GM21717 (cell line): ENCODE data around the gene LBX2.
A peak's percentile ranks its signal among the peaks of the same experiment; 100 is the strongest.

ENCODE experiments used
- ATAC-seq: cut with Tn5 transposase; IDR thresholded peaks from one replicate; pipeline ENCODE4 v1.9.1; 2021; ENCODE audit warnings: mild to moderate bottlenecking, moderate library complexity; ENCODE audit not compliant: unreplicated experiment

Gene LBX2

GRCh38 chr2:74499267-74499939 lies at the start of gene LBX2:
Gene LBX2, minus strand, starts transcription at chr2:74499603. Its CDS starts 66 bp downstream, at chr2:74499537.
- no peak for ATAC-seq

GRCh38 chr2:74548285-74548899 lies 49.0 kb upstream of the LBX2 start:
- ATAC-seq = no peak

GRCh38 chr2:74546004-74546403 lies 46.6 kb upstream of the LBX2 start:
- no peak for ATAC-seq

- no peak for ATAC-seq
Measured at GRCh38 chr2:74544634-74545033, 45.2 kb upstream of the LBX2 start.

GRCh38 chr2:74542978-74543377 lies 43.6 kb upstream of the LBX2 start:
- ATAC-seq = no peak

- ATAC-seq = no peak
Measured at GRCh38 chr2:74540291-74540690, 40.9 kb upstream of the LBX2 start.

- ATAC-seq = no peak
Measured at GRCh38 chr2:74538881-74539339, 39.5 kb upstream of the LBX2 start.

- no peak for ATAC-seq
Measured at GRCh38 chr2:74537140-74537539, 37.7 kb upstream of the LBX2 start.

- ATAC-seq = no peak
Measured at GRCh38 chr2:74536166-74536950, 37.0 kb upstream of the LBX2 start.

- ATAC-seq = no peak
Measured at GRCh38 chr2:74535440-74535965, 36.1 kb upstream of the LBX2 start.

GRCh38 chr2:74534411-74534810 lies 35.0 kb upstream of the LBX2 start:
- no peak for ATAC-seq

- ATAC-seq = no peak
Measured at GRCh38 chr2:74533464-74533863, 34.1 kb upstream of the LBX2 start.

GRCh38 chr2:74532222-74532621 lies 32.8 kb upstream of the LBX2 start:
- no peak for ATAC-seq

- ATAC-seq = no peak
Measured at GRCh38 chr2:74531666-74532065, 32.3 kb upstream of the LBX2 start.

- ATAC-seq = peak; percentile 30
Measured at GRCh38 chr2:74530239-74531187, 31.1 kb upstream of the LBX2 start.

- peak; percentile 74 for ATAC-seq
Measured at GRCh38 chr2:74529357-74530238, 30.2 kb upstream of the LBX2 start, which contains the start of the genes AUP1 and HTRA2. Gene AUP1, minus strand, starts transcription at chr2:74529706. Its CDS starts 77 bp downstream, at chr2:74529629. Gene HTRA2, plus strand, starts transcription at chr2:74529933. Its CDS starts 74 bp downstream, at chr2:74530007.

- peak; percentile 14 for ATAC-seq
Measured at GRCh38 chr2:74528600-74529356, 29.4 kb upstream of the LBX2 start.

- no peak for ATAC-seq
Measured at GRCh38 chr2:74527741-74528140, 28.3 kb upstream of the LBX2 start.
